ENCODE results near the gene MFF. TPM values are rescaled to one million over a fixed set of nuclear protein-coding genes. Genes with fewer than 3 reads are reported as not detected.

MFF gene
- total and polyA plus RNA-seq, 5 experiments from 2014 or later = 61.6 to 141 (median 124) TPM

GRCh38 chr2:227404585-227405271 lies 79.7 kb downstream of the MFF start:
- peak in 6 of 10 donors; percentile 9 to 74 (median 36) for DNase-seq
- no peaks in the 10 kb centered on the region for H3K36me3 Mint-ChIP-seq
- peak overlapping the region in 8 of 10 donors; percentile 15 to 88 (median 62) for H3K27ac Mint-ChIP-seq
- H3K27me3 Mint-ChIP-seq = no peaks in the 10 kb centered on the region
- H3K4me3 Mint-ChIP-seq = peak overlapping the region in 6 of 10 donors; percentile 12 to 61 (median 22)
- POLR2A ChIA-PET = no interaction called here
- H3K4me1 Mint-ChIP-seq = peaks cover 18 to 65% (median 42%) of the 10 kb centered on the region in 4 donors
- ATAC-seq = peak; percentile 68 to 95
- H3K9me3 Mint-ChIP-seq = no peaks in the 10 kb centered on the region

- no peaks in the 10 kb centered on the region for H3K9me3 Mint-ChIP-seq
- POLR2A ChIA-PET = interaction anchor here (0.7 kb wide), 1 partner anchor 12 kb away, joined by 4 read pairs; no protein-coding TSS in a partner anchor
- peaks cover 20 to 68% (median 50%) of the 10 kb centered on the region in 4 donors for H3K4me1 Mint-ChIP-seq
- peak overlapping the region in 2 of 10 donors; percentile 26 to 28 for H3K4me3 Mint-ChIP-seq
- no peak for ATAC-seq
- H3K36me3 Mint-ChIP-seq = no peaks in the 10 kb centered on the region
- DNase-seq = peak in 1 of 10 donors; percentile 7
- H3K27me3 Mint-ChIP-seq = no peaks in the 10 kb centered on the region
- H3K27ac Mint-ChIP-seq = peak overlapping the region; percentile 34 to 86 (median 63)
These were observed 81.4 kb downstream of the MFF start for GRCh38 chr2:227406177-227407031.

Other genes starting within 250 kb of the MFF start
- under 1 TPM; 0.10 to 0.16 TPM for gene COL4A4, start 161.0 kb upstream of the MFF start, total RNA-seq
- under 1 TPM; 0.02 to 0.05 (median 0.05) TPM for gene COL4A4, start 161.0 kb upstream of the MFF start, polyA plus RNA-seq
- gene COL4A3, start 160.6 kb upstream of the MFF start, total RNA-seq = under 1 TPM; 0.16 to 0.83 TPM
- gene COL4A3, start 160.6 kb upstream of the MFF start, polyA plus RNA-seq = not detected
- not detected for gene TM4SF20, start 54.1 kb downstream of the MFF start, total RNA-seq
- gene TM4SF20, start 54.1 kb downstream of the MFF start, polyA plus RNA-seq = not detected
- not detected for gene SCYGR1, start 62.7 kb downstream of the MFF start, total RNA-seq
- not detected for gene SCYGR1, start 62.7 kb downstream of the MFF start, polyA plus RNA-seq
- 10 to 100 TPM; 52.9 to 55.0 TPM for gene AGFG1, start 146.9 kb downstream of the MFF start, total RNA-seq
- 10 to 100 TPM; 11.8 to 41.5 (median 24.6) TPM for gene AGFG1, start 146.9 kb downstream of the MFF start, polyA plus RNA-seq

Data from naive thymus-derived CD8-positive, alpha-beta T cell (primary cell).